HFF-Myc (cell line): ENCODE results near the gene SURF4.

ENCODE experiments used
- DNase-seq: peaks from one replicate; pipeline ENCODE4 v3.0.0-alpha.2; 2011; ENCODE audit warnings: low read depth; ENCODE audit errors: extremely low read depth
- H3K4me3 ChIP-seq: replicated peaks from 2 replicates; pipeline ENCODE4 v1.5.1; 2011; ENCODE audit warnings: low read depth, mild to moderate bottlenecking, control low read depth, low read length
- CTCF ChIP-seq: IDR thresholded peaks from 2 replicates; pipeline ENCODE4 v1.5.1; 2012; ENCODE audit warnings: mild to moderate bottlenecking, low read depth, low read length, control low read depth; ENCODE audit errors: missing control alignments

Gene SURF4

GRCh38 chr9:133375116-133375723, 640 bp downstream of the SURF4 start:
- DNase-seq, result no peak

DNA sequence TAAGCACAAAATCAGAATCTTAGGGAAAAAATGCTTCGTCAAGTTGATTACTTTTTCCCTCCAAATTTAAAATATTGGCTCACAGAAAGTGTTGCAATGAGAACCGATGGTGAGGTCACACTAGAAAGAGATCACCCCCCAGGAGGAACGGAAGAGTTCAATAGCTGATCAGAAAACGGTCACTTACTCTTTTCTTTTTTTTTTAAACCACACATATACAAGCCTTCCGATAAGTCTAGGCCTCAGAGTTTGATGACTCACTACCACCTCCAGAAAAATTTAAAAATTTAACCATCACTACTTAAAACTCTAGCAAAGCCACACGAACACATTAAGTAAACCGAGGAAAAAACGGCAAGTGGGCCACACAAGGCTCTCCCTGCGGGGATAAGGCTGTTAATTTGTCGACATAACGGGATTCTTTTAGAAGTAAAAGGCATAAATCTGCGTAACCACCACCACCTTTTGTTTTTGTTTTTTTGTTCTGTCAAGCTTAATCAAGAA, 1.2 kb downstream of the SURF4 start:
- peak overlapping the region; percentile 94 for H3K4me3 ChIP-seq
- no peak for TF ChIP-seq CTCF
- DNase-seq, result no peak

More at GRCh38 chr9:133375116-133375723, 640 bp downstream of the SURF4 start:
- peak; percentile 29 for TF ChIP-seq CTCF
- peak overlapping the region; percentile 94 for H3K4me3 ChIP-seq

GRCh38 chr9:133372144-133372543, 3.7 kb downstream of the SURF4 start:
- no peak for DNase-seq
- no peak for TF ChIP-seq CTCF
- H3K4me3 ChIP-seq, result no peak overlapping the region

DNA sequence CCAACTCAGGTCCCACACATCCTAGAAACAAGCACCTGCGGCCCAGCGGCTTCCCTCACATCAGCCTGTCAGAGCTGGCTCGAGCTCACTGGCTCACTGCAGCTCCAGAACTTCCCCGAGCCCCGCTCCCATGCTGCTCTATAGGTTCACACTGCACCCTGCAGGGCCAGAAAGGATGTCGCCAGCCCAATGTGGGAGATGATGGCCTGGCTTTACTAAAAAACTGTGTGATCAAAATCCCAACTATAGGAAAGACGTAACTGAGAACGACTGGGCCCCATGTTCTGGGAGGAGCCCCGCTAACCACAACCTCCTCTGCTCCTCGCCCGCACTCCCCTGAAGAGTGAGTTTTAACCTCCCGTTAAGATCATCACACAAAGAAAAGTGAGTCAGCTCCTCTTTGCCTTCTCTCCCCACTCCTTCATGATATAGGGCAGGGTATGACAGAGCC, 4.6 kb downstream of the SURF4 start:
- TF ChIP-seq CTCF, result no peak
- no peak for DNase-seq
- H3K4me3 ChIP-seq, result no peak overlapping the region

DNA sequence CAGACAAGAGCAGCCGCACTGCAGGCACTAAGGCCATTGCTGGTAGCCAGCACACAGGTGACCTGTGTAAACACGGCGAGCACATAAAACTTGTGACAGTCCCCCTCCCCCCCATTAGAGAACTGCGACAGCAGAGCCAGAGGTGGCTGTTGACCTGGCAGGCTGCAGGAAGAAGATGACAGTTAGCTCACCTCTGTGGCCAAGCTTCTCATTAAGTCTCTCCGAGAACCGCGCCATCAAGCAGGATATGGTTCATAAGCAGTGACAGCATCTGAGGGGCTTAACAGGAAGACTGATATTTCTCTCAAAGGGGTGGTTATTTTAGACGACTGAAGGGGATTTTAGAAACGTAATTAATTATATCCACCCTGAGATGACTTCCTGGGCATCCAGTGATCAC, 5.2 kb downstream of the SURF4 start:
- no peak overlapping the region for H3K4me3 ChIP-seq
- no peak for DNase-seq
- TF ChIP-seq CTCF, result no peak

GRCh38 chr9:133369933-133370332, 5.9 kb downstream of the SURF4 start:
- no peak for DNase-seq
- H3K4me3 ChIP-seq, result no peak overlapping the region

More at GRCh38 chr9:133369933-133370332, 5.9 kb downstream of the SURF4 start:
- TF ChIP-seq CTCF, result no peak
